Dermis microvascular lymphatic vessel endothelial cell (primary cell): ENCODE results near the gene KIF26A. TPM values are rescaled to one million over a fixed set of nuclear protein-coding genes. Genes with fewer than 3 reads are reported as not detected.
A peak's percentile ranks its signal among the peaks of the same experiment; 100 is the strongest.
"Not testable (repeated sequence)": the region's sequence is repeated elsewhere in the genome, so short reads cannot be mapped to it uniquely, and the experiment has no call there.

ENCODE experiments used
- DNase-seq, 2 donors: peaks; one replicate each; pipeline versions ENCODE4 v3.0.0 to v3.0.0-alpha.2; 2010; ENCODE audit warnings: low read depth in 2 of 2
- total RNA-seq: library from RNA; depleted of rRNA; stranded (reverse); fragments of >200 nt; gene quantifications from 2 replicates; pipeline ENCODE4 v1.2.1, GENCODE V29; 2014

The KIF26A gene
- total RNA-seq, 1 donor from 2014 or later: 9.2 TPM

- DNase-seq: no peak
Measured at GRCh38 chr14:104143521-104144452, 5.4 kb downstream of the KIF26A start.

GRCh38 chr14:104144453-104144790, 6.0 kb downstream of the KIF26A start:
- DNase-seq: no peak

GRCh38 chr14:104144911-104145825, 6.8 kb downstream of the KIF26A start:
- no peak for DNase-seq

GRCh38 chr14:104145826-104146601, 7.6 kb downstream of the KIF26A start:
- DNase-seq: no peak

- no peak for DNase-seq
Measured at GRCh38 chr14:104146651-104147345, 8.4 kb downstream of the KIF26A start.

- peak in 1 of 2 donors; percentile 26 for DNase-seq
Measured at GRCh38 chr14:104147346-104148125, 9.1 kb downstream of the KIF26A start.

GRCh38 chr14:104148433-104149277, 10.3 kb downstream of the KIF26A start:
- peak; percentile 34 to 51 for DNase-seq

- no peak for DNase-seq
Measured at GRCh38 chr14:104149278-104149595, 10.8 kb downstream of the KIF26A start.

GRCh38 chr14:104149617-104150135, 11.3 kb downstream of the KIF26A start:
- DNase-seq: peak; percentile 63 to 89

- peak in 1 of 2 donors; percentile 22 for DNase-seq
Measured at GRCh38 chr14:104150136-104151025, 12.0 kb downstream of the KIF26A start.

- no peak for DNase-seq
Measured at GRCh38 chr14:104151026-104151381, 12.6 kb downstream of the KIF26A start.

- no peak for DNase-seq
Measured at GRCh38 chr14:104151566-104152245, 13.3 kb downstream of the KIF26A start.

- DNase-seq: no peak
Measured at GRCh38 chr14:104152246-104152575, 13.8 kb downstream of the KIF26A start.

- no peak for DNase-seq
Measured at GRCh38 chr14:104152686-104153393, 14.5 kb downstream of the KIF26A start.

- DNase-seq: not testable (repeated sequence)
Measured at GRCh38 chr14:104153394-104153755, 15.0 kb downstream of the KIF26A start.

- no peak for DNase-seq
Measured at GRCh38 chr14:104154246-104154645, 15.9 kb downstream of the KIF26A start.

- peak; percentile 41 to 66 for DNase-seq
Measured at GRCh38 chr14:104155513-104155912, 17.1 kb downstream of the KIF26A start.
